Skeletal muscle satellite cell (primary cell): Measurements from ENCODE around the gene UAP1L1.

Experiments
- H3K27me3 ChIP-seq: 2 replicates; pipeline ENCODE4 v1.7.0; 2013; ENCODE audit warnings: low read length; ENCODE audit not compliant: control insufficient read depth, insufficient read depth
- H3K36me3 ChIP-seq: 2 replicates; pipeline ENCODE4 v1.7.0; 2013; ENCODE audit warnings: mild to moderate bottlenecking, control low read depth, low read length; ENCODE audit not compliant: insufficient read depth
- H3K4me1 ChIP-seq: 2 replicates; pipeline ENCODE4 v1.7.0; 2013; ENCODE audit warnings: low read length; ENCODE audit not compliant: control insufficient read depth, insufficient read depth
- H3K4me2 ChIP-seq: 2 replicates; pipeline ENCODE4 v1.7.0; 2013; ENCODE audit warnings: mild to moderate bottlenecking, low read length
- H3K4me3 ChIP-seq: 2 replicates; pipeline ENCODE4 v1.7.0; 2013; ENCODE audit warnings: low read length
- H3K9ac ChIP-seq: 2 replicates; pipeline ENCODE4 v1.7.0; 2013; ENCODE audit warnings: mild to moderate bottlenecking, low read depth, low read length, moderate library complexity
- H3K9me3 ChIP-seq: replicated peaks from 2 replicates; pipeline ENCODE4 v1.7.0; 2013; ENCODE audit warnings: mild to moderate bottlenecking, control low read depth, low read length

The UAP1L1 gene

GRCh38 chr9:137044502-137045177 lies 32.7 kb upstream of the UAP1L1 start:
- Histone ChIP-seq H3K36me3 (peaks cover 3% of the 10 kb centered on the region), H3K9me3 (no peaks in the 10 kb centered on the region), H3K4me1 (peaks cover 22% of the 10 kb centered on the region), H3K4me3 (peak overlapping the region; percentile 86), H3K4me2 (peak overlapping the region; percentile 95), H3K27me3 (peaks cover 20% of the 10 kb centered on the region), H3K9ac (peak overlapping the region; percentile 69)

- H3K9ac ChIP-seq = peak overlapping the region; percentile 69
- H3K4me1 ChIP-seq = peaks cover 22% of the 10 kb centered on the region
- H3K4me3 ChIP-seq = peak overlapping the region; percentile 86
- H3K27me3 ChIP-seq = peaks cover 21% of the 10 kb centered on the region
- H3K9me3 ChIP-seq = no peaks in the 10 kb centered on the region
- H3K4me2 ChIP-seq = peak overlapping the region; percentile 95
- H3K36me3 ChIP-seq = no peaks in the 10 kb centered on the region
Measured at GRCh38 chr9:137045294-137046087, 31.8 kb upstream of the UAP1L1 start.

GRCh38 chr9:137046088-137046787 lies 31.1 kb upstream of the UAP1L1 start, which contains the start of gene NPDC1:
Gene NPDC1, minus strand, starts transcription at chr9:137046177. Its CDS starts 188 bp downstream, at chr9:137045989.
- Histone ChIP-seq H3K4me3 (peak within 1 kb of the TSS; percentile 86), H3K4me1 (peaks cover 22% of the 10 kb centered on the region), H3K36me3 (no peaks in the 10 kb centered on the region), H3K27me3 (peaks cover 21% of the 10 kb centered on the region), H3K4me2 (peak within 1 kb of the TSS; percentile 95), H3K9me3 (no peaks in the 10 kb centered on the region), H3K9ac (peak within 1 kb of the TSS; percentile 69)

GRCh38 chr9:137048655-137049543 lies 28.4 kb upstream of the UAP1L1 start:
- no peak overlapping the region for H3K4me3 ChIP-seq
- H3K4me2 ChIP-seq = no peak overlapping the region
- no peak overlapping the region for H3K9ac ChIP-seq
- peaks cover 38% of the 10 kb centered on the region for H3K27me3 ChIP-seq
- H3K4me1 ChIP-seq = peaks cover 20% of the 10 kb centered on the region
- no peaks in the 10 kb centered on the region for H3K36me3 ChIP-seq
- no peaks in the 10 kb centered on the region for H3K9me3 ChIP-seq

GRCh38 chr9:137049544-137050449 lies 27.5 kb upstream of the UAP1L1 start:
- Histone ChIP-seq H3K9ac (no peak overlapping the region), H3K4me3 (no peak overlapping the region), H3K36me3 (no peaks in the 10 kb centered on the region), H3K9me3 (no peaks in the 10 kb centered on the region), H3K4me1 (peaks cover 11% of the 10 kb centered on the region), H3K27me3 (peaks cover 45% of the 10 kb centered on the region), H3K4me2 (no peak overlapping the region)

- no peaks in the 10 kb centered on the region for H3K9me3 ChIP-seq
- H3K27me3 ChIP-seq = peaks cover 52% of the 10 kb centered on the region
- no peak overlapping the region for H3K4me2 ChIP-seq
- H3K36me3 ChIP-seq = no peaks in the 10 kb centered on the region
- peaks cover 7% of the 10 kb centered on the region for H3K4me1 ChIP-seq
- H3K4me3 ChIP-seq = no peak overlapping the region
- H3K9ac ChIP-seq = no peak overlapping the region
Measured at GRCh38 chr9:137050570-137050969, 26.7 kb upstream of the UAP1L1 start.

- no peak overlapping the region for H3K4me3 ChIP-seq
- peaks cover 58% of the 10 kb centered on the region for H3K27me3 ChIP-seq
- no peaks in the 10 kb centered on the region for H3K36me3 ChIP-seq
- H3K9ac ChIP-seq = no peak overlapping the region
- peaks cover 9% of the 10 kb centered on the region for H3K4me1 ChIP-seq
- no peaks in the 10 kb centered on the region for H3K9me3 ChIP-seq
- H3K4me2 ChIP-seq = no peak overlapping the region
Measured at GRCh38 chr9:137051145-137051724, 26.1 kb upstream of the UAP1L1 start.

GRCh38 chr9:137052293-137052692 lies 25.0 kb upstream of the UAP1L1 start:
- Histone ChIP-seq H3K36me3 (no peaks in the 10 kb centered on the region), H3K9ac (no peak overlapping the region), H3K4me2 (no peak overlapping the region), H3K9me3 (no peaks in the 10 kb centered on the region), H3K4me1 (peaks cover 6% of the 10 kb centered on the region), H3K4me3 (no peak overlapping the region), H3K27me3 (peaks cover 61% of the 10 kb centered on the region)

- Histone ChIP-seq H3K4me2 (no peak overlapping the region), H3K9me3 (no peaks in the 10 kb centered on the region), H3K4me1 (peaks cover 6% of the 10 kb centered on the region), H3K4me3 (no peak overlapping the region), H3K36me3 (no peaks in the 10 kb centered on the region), H3K27me3 (peaks cover 54% of the 10 kb centered on the region), H3K9ac (no peak overlapping the region)
Measured at GRCh38 chr9:137052998-137053943, 24.0 kb upstream of the UAP1L1 start.
